Adrenal gland (tissue), 5 donors: ENCODE results near the gene ARHGAP11B.
"Not testable (repeated sequence)": the region's sequence is repeated elsewhere in the genome, so short reads cannot be mapped to it uniquely, and the experiment has no call there.

ENCODE experiments used
- POLR2A ChIP-seq, 2 donors: fragments of 450-650 bp; IDR thresholded peaks; one replicate each; pipeline ENCODE4 v1.6.1; 2017; ENCODE audit warnings: antibody characterized with exemption in 2 of 2, mild to moderate bottlenecking in 2 of 2, moderate library complexity in 1 of 2
- TF ChIP-seq, protein P1 (sequence below), 6 experiments: fragments of 450-650 bp in 4 of 6; fragments of 200-600 bp in 2 of 6; sonication (generic) in 1 of 6; IDR thresholded peaks; 1 replicate in 5 of 6; 2 replicates in 1 of 6; pipeline versions ENCODE4 v1.5.1 to v1.8.0; 2016 to 2021; ENCODE audit warnings: antibody characterized with exemption in 6 of 6, mild to moderate bottlenecking in 2 of 6, moderate library complexity in 1 of 6
- donor health status: DM: no; HTN: no; CAD: no.

- TF ChIP-seq, protein P1, sequence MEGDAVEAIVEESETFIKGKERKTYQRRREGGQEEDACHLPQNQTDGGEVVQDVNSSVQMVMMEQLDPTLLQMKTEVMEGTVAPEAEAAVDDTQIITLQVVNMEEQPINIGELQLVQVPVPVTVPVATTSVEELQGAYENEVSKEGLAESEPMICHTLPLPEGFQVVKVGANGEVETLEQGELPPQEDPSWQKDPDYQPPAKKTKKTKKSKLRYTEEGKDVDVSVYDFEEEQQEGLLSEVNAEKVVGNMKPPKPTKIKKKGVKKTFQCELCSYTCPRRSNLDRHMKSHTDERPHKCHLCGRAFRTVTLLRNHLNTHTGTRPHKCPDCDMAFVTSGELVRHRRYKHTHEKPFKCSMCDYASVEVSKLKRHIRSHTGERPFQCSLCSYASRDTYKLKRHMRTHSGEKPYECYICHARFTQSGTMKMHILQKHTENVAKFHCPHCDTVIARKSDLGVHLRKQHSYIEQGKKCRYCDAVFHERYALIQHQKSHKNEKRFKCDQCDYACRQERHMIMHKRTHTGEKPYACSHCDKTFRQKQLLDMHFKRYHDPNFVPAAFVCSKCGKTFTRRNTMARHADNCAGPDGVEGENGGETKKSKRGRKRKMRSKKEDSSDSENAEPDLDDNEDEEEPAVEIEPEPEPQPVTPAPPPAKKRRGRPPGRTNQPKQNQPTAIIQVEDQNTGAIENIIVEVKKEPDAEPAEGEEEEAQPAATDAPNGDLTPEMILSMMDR (IDR thresholded peaks at IDR 0.05): not testable (repeated sequence)
- not testable (repeated sequence) for TF ChIP-seq POLR2A (IDR thresholded peaks at IDR 0.05)
Observed at GRCh38 chr15:30612271-30612670, 13.7 kb upstream of the ARHGAP11B start.
